GM06990 (cell line): ENCODE data around the gene MYO1D.
"Not testable (repeated sequence)": the region's sequence is repeated elsewhere in the genome, so short reads cannot be mapped to it uniquely, and the experiment has no call there.

Experiments used
- DNase-seq: peaks from one replicate; pipeline ENCODE4 v3.0.0-alpha.2; 2011; ENCODE audit not compliant: insufficient read length; ENCODE audit errors: extremely low read depth
- H3K27me3 ChIP-seq: replicated peaks from 2 replicates; pipeline ENCODE4 v1.6.0; 2011; ENCODE audit warnings: low read length; ENCODE audit not compliant: control insufficient read depth, insufficient read depth
- H3K36me3 ChIP-seq: 2 replicates; pipeline ENCODE4 v1.5.1; 2011; ENCODE audit warnings: low read length; ENCODE audit not compliant: control insufficient read depth, insufficient read depth
- H3K4me3 ChIP-seq: replicated peaks from 2 replicates; pipeline ENCODE4 v1.5.1; 2011; ENCODE audit warnings: low read depth, mild to moderate bottlenecking, control low read depth, low read length
- CTCF ChIP-seq: IDR thresholded peaks from 2 replicates; pipeline ENCODE4 v1.5.1; 2011; ENCODE audit warnings: low read length, control low read depth, mild to moderate bottlenecking, inconsistent platforms; ENCODE audit not compliant: insufficient read depth, poor library complexity, severe bottlenecking

MYO1D gene

DNA sequence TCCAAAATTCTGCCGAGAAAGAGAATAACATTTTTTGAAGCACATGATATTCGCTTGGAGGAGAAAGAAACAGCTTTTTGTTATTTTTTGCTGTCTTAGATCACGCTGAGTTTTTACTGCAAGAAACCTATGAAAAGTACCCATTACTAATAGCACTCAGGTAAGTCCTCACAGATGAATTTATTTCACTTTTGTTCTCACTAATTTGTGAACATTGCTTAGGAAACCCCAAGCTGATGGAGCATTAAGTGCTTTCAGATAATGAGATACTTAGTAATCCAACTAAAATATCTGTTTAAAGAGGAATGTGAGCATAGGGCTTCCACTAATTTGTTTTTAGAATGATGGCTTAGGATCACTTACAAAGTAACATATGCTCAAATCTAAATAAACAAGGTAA is 45.7 kb downstream of the MYO1D start:
- no peaks in the 10 kb centered on the region for H3K36me3 ChIP-seq
- no peak overlapping the region for H3K4me3 ChIP-seq
- H3K27me3 ChIP-seq: no peaks in the 10 kb centered on the region
- DNase-seq: peak; percentile 22
- TF ChIP-seq CTCF: no peak

DNA sequence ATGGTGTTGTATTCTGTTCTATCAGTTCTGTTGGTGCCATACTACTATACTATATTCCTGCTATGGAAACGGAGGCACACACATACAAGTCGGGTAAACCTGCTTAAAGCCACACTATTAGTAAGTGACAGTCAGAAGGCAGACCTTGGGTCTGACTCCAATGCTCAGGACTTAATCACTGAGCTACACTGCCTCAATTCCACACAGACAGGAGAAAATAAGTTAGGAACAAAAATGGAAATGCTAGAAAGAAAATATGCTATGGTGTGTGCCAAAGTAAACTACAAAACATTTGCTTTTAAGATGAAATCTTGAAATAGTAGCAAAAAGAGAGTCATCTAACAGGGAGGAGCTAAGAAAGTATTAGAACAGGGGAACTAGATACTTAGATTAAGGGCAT is 48.1 kb downstream of the MYO1D start:
- Histone ChIP-seq H3K4me3 (no peak overlapping the region), H3K36me3 (no peaks in the 10 kb centered on the region), H3K27me3 (no peaks in the 10 kb centered on the region)
- DNase-seq: no peak
- TF ChIP-seq CTCF: no peak

DNA sequence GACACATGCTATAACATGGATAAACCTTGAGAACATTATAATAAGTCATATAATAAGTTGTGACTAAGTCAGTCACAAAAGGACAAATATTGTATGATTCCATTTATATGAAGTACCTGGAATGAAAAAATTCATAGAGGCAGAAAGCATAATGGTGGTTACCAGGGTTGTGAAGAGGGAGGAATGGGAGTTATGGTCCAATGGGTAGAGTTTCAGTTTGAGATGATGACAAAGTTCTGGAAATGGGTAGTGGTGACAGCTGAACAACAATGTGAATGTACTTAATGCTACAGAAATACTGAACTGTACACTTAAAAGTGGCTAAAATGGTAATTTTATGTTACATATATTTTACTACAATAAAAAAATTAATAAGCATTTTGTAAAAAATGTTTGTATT is 49.7 kb downstream of the MYO1D start:
- no peak overlapping the region for H3K4me3 ChIP-seq
- no peaks in the 10 kb centered on the region for H3K36me3 ChIP-seq
- peak; percentile 15 for DNase-seq
- no peaks in the 10 kb centered on the region for H3K27me3 ChIP-seq
- TF ChIP-seq CTCF: no peak

GRCh38 chr17:32826076-32826475 is 50.8 kb downstream of the MYO1D start:
- no peak for TF ChIP-seq CTCF
- DNase-seq: no peak

DNA sequence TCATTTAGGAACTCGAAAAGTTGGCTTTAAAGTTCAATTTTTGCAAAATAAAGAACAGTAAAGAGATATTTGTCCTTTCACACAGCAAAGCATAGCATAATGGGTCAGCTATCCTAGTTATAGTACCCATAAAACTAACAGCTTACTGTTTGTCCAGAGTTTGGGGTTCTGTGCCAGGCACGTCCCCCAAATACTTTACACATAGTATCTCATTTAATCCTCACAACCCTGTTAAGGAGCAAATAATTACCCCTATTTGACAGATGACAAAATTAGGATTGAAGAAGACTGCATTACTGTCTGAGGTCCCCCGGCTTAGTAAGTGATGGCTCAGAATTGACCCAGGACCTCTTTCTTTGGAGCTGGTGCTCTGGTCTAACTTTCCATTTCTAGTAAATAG is 52.6 kb downstream of the MYO1D start:
- H3K27me3 ChIP-seq: no peaks in the 10 kb centered on the region
- H3K36me3 ChIP-seq: no peaks in the 10 kb centered on the region
- no peak overlapping the region for H3K4me3 ChIP-seq
- DNase-seq: no peak
- TF ChIP-seq CTCF: no peak

More at GRCh38 chr17:32826076-32826475, 50.8 kb downstream of the MYO1D start:
- no peak overlapping the region for H3K4me3 ChIP-seq
- no peaks in the 10 kb centered on the region for H3K27me3 ChIP-seq
- H3K36me3 ChIP-seq: no peaks in the 10 kb centered on the region

DNA sequence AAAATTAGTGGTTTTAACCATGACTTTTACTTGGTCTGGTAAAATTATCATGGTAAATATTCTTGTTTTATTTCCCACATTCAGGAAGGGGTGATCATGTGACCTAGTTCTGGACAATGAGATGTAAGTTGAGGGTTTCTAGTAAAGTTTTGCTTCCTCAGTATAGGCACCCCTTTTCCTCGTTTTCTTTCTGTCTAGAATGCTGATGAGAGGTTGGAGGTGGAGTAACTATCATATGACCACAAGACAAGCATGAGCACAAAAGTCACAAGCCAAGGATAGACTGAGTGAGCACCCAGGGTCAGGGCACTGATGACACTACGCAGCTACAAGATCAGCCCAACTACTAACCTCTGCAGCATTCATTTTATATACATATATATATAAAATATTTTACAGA is 53.9 kb downstream of the MYO1D start:
- TF ChIP-seq CTCF: no peak
- no peak overlapping the region; the same call in 1 of the 2 replicates for H3K4me3 ChIP-seq
- no peak for DNase-seq
- no peaks in the 10 kb centered on the region for H3K36me3 ChIP-seq
- no peaks in the 10 kb centered on the region for H3K27me3 ChIP-seq

- H3K4me3 ChIP-seq: peak overlapping the region; percentile 37
- not testable (repeated sequence) for H3K27me3 ChIP-seq, H3K36me3 ChIP-seq
- DNase-seq: peak; percentile 60
Measured at GRCh38 chr17:32821987-32822934, 54.7 kb downstream of the MYO1D start.
